KG1 (cell line): ENCODE measurements around the gene PCDHGB3.
"Not testable (repeated sequence)": the region's sequence is repeated elsewhere in the genome, so short reads cannot be mapped to it uniquely, and the experiment has no call there.

Experiments used
- DNase-seq: peaks from one replicate; lab custom pipeline; 2025; lab: John Stamatoyannopoulos, UW

Gene PCDHGB3

GRCh38 chr5:141392429-141393198 is 22.6 kb downstream of the PCDHGB3 start, which contains the start of gene PCDHGA8:
TSS of gene PCDHGA8 (plus strand) at chr5:141392633. CDS start at chr5:141392814, 181 bp downstream.
- DNase-seq, result no peak

GRCh38 chr5:141393267-141393666 is 23.2 kb downstream of the PCDHGB3 start:
- no peak for DNase-seq

GRCh38 chr5:141394401-141395187 is 24.6 kb downstream of the PCDHGB3 start:
- DNase-seq, result not testable (repeated sequence)

- not testable (repeated sequence) for DNase-seq
These were observed 27.9 kb downstream of the PCDHGB3 start, which contains the start of gene PCDHGB5 for GRCh38 chr5:141397756-141398551. TSS of gene PCDHGB5 (plus strand) at chr5:141397947. CDS start at chr5:141398128, 181 bp downstream.

- no peak for DNase-seq
These were observed 28.6 kb downstream of the PCDHGB3 start for GRCh38 chr5:141398608-141399007.

GRCh38 chr5:141399555-141400258 is 29.7 kb downstream of the PCDHGB3 start:
- DNase-seq, result no peak

GRCh38 chr5:141402553-141403243 is 32.7 kb downstream of the PCDHGB3 start, which contains the start of gene PCDHGA9:
TSS of gene PCDHGA9 (plus strand) at chr5:141402778. CDS start at chr5:141402953, 175 bp downstream.
- no peak for DNase-seq

GRCh38 chr5:141403387-141403786 is 33.3 kb downstream of the PCDHGB3 start:
- DNase-seq, result no peak

- DNase-seq, result not testable (repeated sequence)
These were observed 37.9 kb downstream of the PCDHGB3 start, which contains the start of gene PCDHGB6 for GRCh38 chr5:141407790-141408505. TSS of gene PCDHGB6 (plus strand) at chr5:141408021. CDS start at chr5:141408203, 182 bp downstream.

- DNase-seq, result no peak
These were observed 39.7 kb downstream of the PCDHGB3 start for GRCh38 chr5:141409598-141410306.

GRCh38 chr5:141411575-141411974 is 41.5 kb downstream of the PCDHGB3 start:
- DNase-seq, result no peak

GRCh38 chr5:141412854-141413539 is 43.0 kb downstream of the PCDHGB3 start, which contains the start of gene PCDHGA10:
TSS of gene PCDHGA10 (plus strand) at chr5:141412987. CDS start at chr5:141413176, 189 bp downstream.
- peak; percentile 5 for DNase-seq

GRCh38 chr5:141413540-141414069 is 43.6 kb downstream of the PCDHGB3 start:
- no peak for DNase-seq

- not testable (repeated sequence) for DNase-seq
These were observed 44.7 kb downstream of the PCDHGB3 start for GRCh38 chr5:141414548-141415274.

- DNase-seq, result not testable (repeated sequence)
These were observed 45.2 kb downstream of the PCDHGB3 start for GRCh38 chr5:141415275-141415618.

- DNase-seq, result not testable (repeated sequence)
These were observed 47.6 kb downstream of the PCDHGB3 start, which contains the start of gene PCDHGB7 for GRCh38 chr5:141417494-141418172. TSS of gene PCDHGB7 (plus strand) at chr5:141417677. CDS start at chr5:141417860, 183 bp downstream.
